ENCODE measurements around the gene LYPD6. TPM values are rescaled to one million over a fixed set of nuclear protein-coding genes. Genes with fewer than 3 reads are reported as not detected.

The LYPD6 gene, protein sequence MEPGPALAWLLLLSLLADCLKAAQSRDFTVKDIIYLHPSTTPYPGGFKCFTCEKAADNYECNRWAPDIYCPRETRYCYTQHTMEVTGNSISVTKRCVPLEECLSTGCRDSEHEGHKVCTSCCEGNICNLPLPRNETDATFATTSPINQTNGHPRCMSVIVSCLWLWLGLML
- total RNA-seq (2022; extraction: Qiagen RNA extraction), result 0.06 to 0.19 TPM (median 0.06 TPM) in 4 of 5 replicates, not detected in the other

GRCh38 chr2:149330127-149331022 lies at the start of gene LYPD6:
Gene LYPD6, plus strand, starts transcription at chr2:149330587. Its CDS starts 107,122 bp downstream, at chr2:149437709.

